NCI-H82 treated with DMSO at 0.1 percent for 48 hours (cell line): Measurements from ENCODE around the gene CPED1.
"Not testable (repeated sequence)": the region's sequence is repeated elsewhere in the genome, so short reads cannot be mapped to it uniquely, and the experiment has no call there.

ENCODE experiments used
- DNase-seq: peaks from one replicate; lab custom pipeline; 2025; ENCODE audit not compliant: unreplicated experiment; lab: John Stamatoyannopoulos, UW

CPED1 gene

GRCh38 chr7:121016966-121017365, 28.5 kb downstream of the CPED1 start:
- DNase-seq, result no peak

GRCh38 chr7:121017586-121017985, 29.1 kb downstream of the CPED1 start:
- no peak for DNase-seq

GRCh38 chr7:121019018-121019417, 30.5 kb downstream of the CPED1 start:
- no peak for DNase-seq

- DNase-seq, result no peak
Measured at GRCh38 chr7:121020249-121020988, 31.9 kb downstream of the CPED1 start.

- no peak for DNase-seq
Measured at GRCh38 chr7:121020989-121021969, 32.8 kb downstream of the CPED1 start.

- no peak for DNase-seq
Measured at GRCh38 chr7:121023194-121023593, 34.7 kb downstream of the CPED1 start.

- no peak for DNase-seq
Measured at GRCh38 chr7:121023683-121024511, 35.4 kb downstream of the CPED1 start.

GRCh38 chr7:121024611-121025010, 36.1 kb downstream of the CPED1 start:
- DNase-seq, result no peak

- no peak for DNase-seq
Measured at GRCh38 chr7:121026159-121026558, 37.6 kb downstream of the CPED1 start.

GRCh38 chr7:121026577-121027111, 38.1 kb downstream of the CPED1 start:
- DNase-seq, result no peak

GRCh38 chr7:121027761-121028669, 39.5 kb downstream of the CPED1 start:
- no peak for DNase-seq

GRCh38 chr7:121029302-121029701, 40.8 kb downstream of the CPED1 start:
- DNase-seq, result no peak

- DNase-seq, result no peak
Measured at GRCh38 chr7:121030308-121030707, 41.8 kb downstream of the CPED1 start.

- DNase-seq, result no peak
Measured at GRCh38 chr7:121032645-121033460, 44.3 kb downstream of the CPED1 start.

GRCh38 chr7:121034929-121035328, 46.4 kb downstream of the CPED1 start:
- no peak for DNase-seq

- not testable (repeated sequence) for DNase-seq
Measured at GRCh38 chr7:121036776-121037175, 48.3 kb downstream of the CPED1 start.

GRCh38 chr7:121037329-121037728, 48.8 kb downstream of the CPED1 start:
- not testable (repeated sequence) for DNase-seq

- no peak for DNase-seq
Measured at GRCh38 chr7:121037957-121038716, 49.6 kb downstream of the CPED1 start.
